HEK293T (cell line): Measurements from ENCODE around the gene SPRR2F.
A peak's percentile ranks its signal among the peaks of the same experiment; 100 is the strongest.
"Not testable (repeated sequence)": the region's sequence is repeated elsewhere in the genome, so short reads cannot be mapped to it uniquely, and the experiment has no call there.

Source experiments
- CTCF ChIA-PET: fragments of 350-600 bp; formaldehyde crosslinking; extraction: SDS; loops from one replicate; lab custom pipeline; 2021; ENCODE audit warnings: antibody characterized with exemption, inconsistent platforms; lab: Yijun Ruan, JAX
- POLR2A ChIA-PET: fragments of 350-600 bp; formaldehyde crosslinking; extraction: SDS; loops from one replicate; lab custom pipeline; 2020; ENCODE audit warnings: antibody characterized with exemption, inconsistent platforms; lab: Yijun Ruan, JAX
- DNase-seq: peaks from one replicate; pipeline ENCODE4 v3.0.0; 2012; ENCODE audit warnings: mixed read lengths; ENCODE audit errors: extremely low spot score
- ARNT ChIP-seq: fragments of 450-650 bp; IDR thresholded peaks from 2 replicates; pipeline ENCODE4 v1.6.1; 2017; ENCODE audit warnings: mild to moderate bottlenecking
- BHLHE40 ChIP-seq: fragments of 450-650 bp; IDR thresholded peaks from 2 replicates; pipeline ENCODE4 v1.6.1; 2016; ENCODE audit warnings: mild to moderate bottlenecking, moderate library complexity, borderline replicate concordance
- CTBP1 ChIP-seq: fragments of 450-650 bp; IDR thresholded peaks from 2 replicates; pipeline ENCODE4 v1.6.1; 2016; ENCODE audit warnings: borderline replicate concordance
- ELF4 ChIP-seq: fragments of 450-650 bp; IDR thresholded peaks from 2 replicates; pipeline ENCODE4 v1.6.1; 2017; ENCODE audit warnings: antibody characterized with exemption
- FOXA1 ChIP-seq: fragments of 450-650 bp; IDR thresholded peaks from 2 replicates; pipeline ENCODE4 v1.6.1; 2016; ENCODE audit warnings: mild to moderate bottlenecking
- FOXK2 ChIP-seq: fragments of 450-650 bp; IDR thresholded peaks from 2 replicates; pipeline ENCODE4 v1.6.1; 2016; ENCODE audit warnings: mild to moderate bottlenecking
- FOXM1 ChIP-seq: fragments of 450-650 bp; IDR thresholded peaks from 2 replicates; pipeline ENCODE4 v1.6.1; 2017; ENCODE audit warnings: mild to moderate bottlenecking, borderline replicate concordance
- HDGF ChIP-seq: fragments of 450-650 bp; IDR thresholded peaks from 2 replicates; pipeline ENCODE4 v1.6.1; 2017; ENCODE audit warnings: antibody characterized with exemption, borderline replicate concordance
- L3MBTL2 ChIP-seq: fragments of 450-650 bp; conservative IDR thresholded peaks from 2 replicates; pipeline ENCODE4 v1.6.1; 2016; ENCODE audit warnings: mild to moderate bottlenecking
- LEF1 ChIP-seq: fragments of 450-650 bp; IDR thresholded peaks from 2 replicates; pipeline ENCODE4 v1.6.1; 2017; ENCODE audit warnings: mild to moderate bottlenecking, borderline replicate concordance
- NFRKB ChIP-seq: fragments of 450-650 bp; IDR thresholded peaks from 2 replicates; pipeline ENCODE4 v1.6.1; 2016; ENCODE audit warnings: mild to moderate bottlenecking, moderate library complexity
- SP1 ChIP-seq: fragments of 450-650 bp; IDR thresholded peaks from 2 replicates; pipeline ENCODE4 v1.6.1; 2017
- SUZ12 ChIP-seq: fragments of 450-650 bp; IDR thresholded peaks from 2 replicates; pipeline ENCODE4 v1.6.1; 2016; ENCODE audit warnings: mild to moderate bottlenecking
- TARDBP ChIP-seq: fragments of 450-650 bp; IDR thresholded peaks from 2 replicates; pipeline ENCODE4 v1.6.1; 2016
- ZNF384 ChIP-seq: fragments of 450-650 bp; IDR thresholded peaks from 2 replicates; pipeline ENCODE4 v1.6.1; 2016
- TF ChIP-seq, protein P1 (sequence below): fragments of 450-650 bp; IDR thresholded peaks from 2 replicates; pipeline ENCODE4 v1.6.1; 2016

The SPRR2F gene

DNA sequence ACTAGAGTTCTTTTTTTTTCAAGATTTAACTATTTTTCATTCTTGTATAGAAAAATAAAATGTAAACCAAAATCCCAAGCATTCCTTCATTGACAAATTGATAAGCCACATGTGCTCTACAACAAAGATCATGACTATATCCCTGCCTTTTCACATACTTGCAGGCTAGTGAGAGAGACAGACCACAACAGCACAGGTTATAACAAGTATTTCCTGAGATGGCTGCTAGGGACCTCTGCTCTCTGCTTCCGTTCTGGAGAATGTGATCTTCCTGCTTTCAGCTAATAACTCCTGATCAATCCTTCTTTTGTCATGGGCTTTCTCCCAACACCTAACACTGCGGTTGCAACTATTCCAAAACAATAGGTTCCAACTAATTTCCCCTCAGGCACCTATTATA lies 14.0 kb upstream of the SPRR2F start:
- no peak for TF ChIP-seq BHLHE40
- no peak for TF ChIP-seq CTBP1
- TF ChIP-seq HDGF = no peak
- no peak for TF ChIP-seq FOXA1
- no peak for TF ChIP-seq LEF1
- no peak for TF ChIP-seq FOXK2
- no peak for TF ChIP-seq ZNF384
- TF ChIP-seq, protein P1, sequence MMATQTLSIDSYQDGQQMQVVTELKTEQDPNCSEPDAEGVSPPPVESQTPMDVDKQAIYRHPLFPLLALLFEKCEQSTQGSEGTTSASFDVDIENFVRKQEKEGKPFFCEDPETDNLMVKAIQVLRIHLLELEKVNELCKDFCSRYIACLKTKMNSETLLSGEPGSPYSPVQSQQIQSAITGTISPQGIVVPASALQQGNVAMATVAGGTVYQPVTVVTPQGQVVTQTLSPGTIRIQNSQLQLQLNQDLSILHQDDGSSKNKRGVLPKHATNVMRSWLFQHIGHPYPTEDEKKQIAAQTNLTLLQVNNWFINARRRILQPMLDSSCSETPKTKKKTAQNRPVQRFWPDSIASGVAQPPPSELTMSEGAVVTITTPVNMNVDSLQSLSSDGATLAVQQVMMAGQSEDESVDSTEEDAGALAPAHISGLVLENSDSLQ = no peak
- TF ChIP-seq SP1 = no peak
- no peak for TF ChIP-seq TARDBP
- TF ChIP-seq ELF4 = no peak
- TF ChIP-seq NFRKB = no peak
- no peak for TF ChIP-seq L3MBTL2
- no peak for TF ChIP-seq SUZ12
- no peak for TF ChIP-seq FOXM1
- no peak for TF ChIP-seq ARNT
- no peak for DNase-seq
- ChIA-PET CTCF (interaction anchor here (0.6 kb wide), 1 partner anchor 44 kb away, joined by 3 read pairs; no protein-coding TSS in a partner anchor), POLR2A (no interaction called here)

DNA sequence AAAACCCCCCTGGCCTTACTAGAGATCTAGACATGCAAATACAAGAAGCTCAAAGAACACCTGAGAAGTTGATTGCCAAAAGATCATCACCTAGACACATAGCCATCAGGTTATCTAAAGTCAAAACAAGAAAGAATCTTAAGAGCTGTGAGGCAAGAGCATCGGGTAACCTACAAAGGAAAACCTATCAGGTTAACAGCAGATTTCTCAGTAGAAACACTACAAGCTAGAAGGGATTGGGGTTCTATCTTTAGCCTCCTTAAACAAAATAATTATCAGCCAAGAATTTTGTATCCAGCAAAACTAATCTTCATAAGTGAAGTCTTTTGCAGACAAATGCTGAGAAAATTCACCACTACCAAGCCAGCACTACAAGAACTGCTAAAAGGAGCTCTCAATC lies 12.2 kb upstream of the SPRR2F start:
- POLR2A ChIA-PET = no interaction called here

GRCh38 chr1:153123793-153124192 lies 10.5 kb upstream of the SPRR2F start:
- DNase-seq, POLR2A ChIA-PET, CTCF ChIA-PET: not testable (repeated sequence)

More for the DNA sequence above, 12.2 kb upstream of the SPRR2F start:
- CTCF ChIA-PET = no interaction called here
- no peak for DNase-seq
- no peak for TF ChIP-seq ELF4
- no peak for TF ChIP-seq FOXM1
- TF ChIP-seq TARDBP = no peak
- TF ChIP-seq CTBP1 = no peak

DNA sequence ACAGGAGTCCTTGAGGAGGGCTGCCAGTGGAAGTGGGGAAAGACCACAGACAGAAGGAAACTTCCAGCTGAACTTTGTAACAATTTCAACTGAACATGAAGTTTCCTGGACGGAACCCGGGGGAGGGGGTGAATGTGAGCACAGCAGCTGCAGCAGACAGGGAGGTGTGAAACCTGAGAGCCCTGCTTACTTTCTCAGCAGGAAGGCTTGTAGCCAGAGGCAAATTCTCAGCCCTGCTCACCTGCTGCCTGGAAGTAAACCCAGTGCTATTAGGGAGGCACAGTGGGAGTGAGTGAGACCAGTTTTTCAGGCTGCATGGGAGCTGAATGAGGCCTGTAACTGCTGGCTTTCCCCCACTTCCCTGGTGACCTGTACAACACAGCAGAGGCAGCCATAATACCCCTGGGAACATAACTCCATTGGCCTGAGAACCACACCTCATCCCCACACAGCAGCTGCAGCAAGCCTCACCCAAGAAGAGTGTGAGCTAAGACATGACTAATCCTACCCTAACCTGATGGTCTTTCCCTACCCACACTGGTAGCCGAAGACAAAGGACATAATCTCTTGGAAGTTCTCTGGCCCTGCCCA lies 9.6 kb upstream of the SPRR2F start:
- ChIA-PET POLR2A (no interaction called here), CTCF (no interaction called here)
- TF ChIP-seq SP1 = no peak
- TF ChIP-seq ELF4 = no peak
- TF ChIP-seq, protein P1 = no peak
- TF ChIP-seq BHLHE40 = no peak
- TF ChIP-seq TARDBP = no peak
- TF ChIP-seq FOXM1 = no peak
- TF ChIP-seq FOXK2 = no peak
- TF ChIP-seq FOXA1 = no peak
- TF ChIP-seq CTBP1 = no peak
- no peak for TF ChIP-seq ARNT
- no peak for TF ChIP-seq ZNF384
- TF ChIP-seq LEF1 = no peak
- no peak for TF ChIP-seq HDGF
- TF ChIP-seq L3MBTL2 = no peak
- no peak for TF ChIP-seq SUZ12
- TF ChIP-seq NFRKB = no peak
- peak; percentile 57 for DNase-seq

GRCh38 chr1:153120945-153121344 lies 7.6 kb upstream of the SPRR2F start:
- no peak for TF ChIP-seq ARNT
- no peak for TF ChIP-seq ELF4
- no peak for TF ChIP-seq SUZ12
- TF ChIP-seq HDGF = no peak
- TF ChIP-seq TARDBP = no peak
- no peak for TF ChIP-seq FOXK2
- no peak for DNase-seq
- CTCF ChIA-PET = no interaction called here
- POLR2A ChIA-PET = no interaction called here

DNA sequence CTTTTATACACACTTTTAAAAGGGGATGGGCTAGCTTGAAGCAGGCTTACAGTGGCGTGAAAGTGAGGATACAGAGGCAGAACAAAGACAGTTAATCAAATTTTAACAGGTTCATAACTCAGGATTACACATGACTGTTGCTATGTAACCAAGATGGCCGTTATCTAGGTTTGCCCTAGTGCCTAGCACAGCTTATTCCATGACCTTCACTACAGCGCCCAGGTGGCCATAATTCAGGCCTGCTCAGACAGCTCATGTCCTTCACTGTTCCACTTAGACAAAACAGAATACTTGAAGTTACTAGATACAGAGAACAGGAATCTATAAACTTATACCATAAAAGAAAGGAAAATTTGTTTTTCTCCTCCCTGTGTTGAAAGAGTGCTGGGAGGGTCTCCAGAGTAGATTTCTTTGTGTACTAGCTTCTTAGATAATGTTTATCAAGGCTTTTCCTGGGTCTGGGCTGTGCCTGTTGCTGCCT lies 6.2 kb upstream of the SPRR2F start:
- CTCF ChIA-PET = no interaction called here
- TF ChIP-seq SP1 (no peak), NFRKB (no peak), BHLHE40 (no peak), TARDBP (no peak), CTBP1 (no peak), ZNF384 (no peak), LEF1 (no peak), HDGF (no peak), FOXM1 (no peak), L3MBTL2 (no peak), ELF4 (no peak), FOXK2 (no peak), FOXA1 (no peak), ARNT (no peak), SUZ12 (no peak)
- TF ChIP-seq, protein P1 = no peak
- DNase-seq = no peak
- POLR2A ChIA-PET = no interaction called here

DNA sequence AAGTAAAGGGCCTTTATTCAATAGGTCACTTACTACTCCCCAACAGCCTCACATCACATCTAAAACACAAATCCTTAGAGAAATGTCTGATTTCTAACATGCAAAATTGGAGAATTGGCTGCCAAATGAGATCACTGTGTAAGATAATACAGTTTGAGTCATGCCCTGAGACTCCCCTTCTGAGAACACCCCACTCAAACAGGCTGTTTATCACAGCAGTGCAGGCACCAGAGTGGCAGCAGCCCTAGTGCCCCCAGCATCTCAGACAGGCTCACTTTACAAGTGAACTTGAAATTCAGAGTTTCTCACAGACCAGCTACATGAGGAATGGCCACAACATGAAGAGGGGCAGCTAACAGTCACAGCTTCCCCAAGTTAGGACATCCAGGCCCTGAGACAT lies 1.9 kb upstream of the SPRR2F start:
- POLR2A ChIA-PET, DNase-seq: not testable (repeated sequence)
- CTCF ChIA-PET = interaction anchor here (0.5 kb wide), 1 partner anchor 925 kb away, joined by 3 read pairs; no protein-coding TSS in a partner anchor

DNA sequence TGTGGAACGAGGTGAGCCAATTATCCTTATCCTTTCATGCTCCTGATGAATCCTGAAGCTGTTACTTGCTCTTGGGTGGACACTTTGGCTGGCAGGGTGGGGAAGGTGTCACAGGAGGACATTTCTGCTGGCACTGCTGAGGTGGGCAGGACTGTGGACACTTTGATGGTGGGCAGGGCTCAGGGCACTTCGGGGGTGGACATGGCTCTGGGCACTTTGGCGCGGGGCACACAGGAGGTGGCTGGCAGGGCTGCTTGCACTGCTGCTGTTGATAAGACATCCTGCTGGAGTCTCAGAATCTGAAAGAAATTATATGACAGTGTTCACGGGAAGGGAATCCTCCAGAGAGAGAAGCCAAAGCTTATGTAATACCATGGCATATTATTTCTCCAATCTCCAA lies 862 bp downstream of the SPRR2F start:
- CTCF ChIA-PET, POLR2A ChIA-PET, DNase-seq: not testable (repeated sequence)
